Endothelial cell of umbilical vein (primary cell): Measurements from ENCODE around the gene LGR6. TPM values are rescaled to one million over a fixed set of nuclear protein-coding genes. Genes with fewer than 3 reads are reported as not detected.

ENCODE experiments used
- BruUV-seq: library from RNA; stranded (reverse); fragments of 400-500 nt; replicated peaks from 2 replicates; lab custom pipeline; 2021; lab: Mats Ljungman, UMichigan
- CTCF ChIA-PET: fragments of 300-600, 350-600 bp; sonication (Branson Sonifier 250); formaldehyde crosslinking; loops from one replicate; lab custom pipeline; 2021; ENCODE audit warnings: antibody characterized with exemption, inconsistent platforms; lab: Charles Lee
- POLR2A ChIA-PET: fragments of 300-600, 350-600 bp; sonication (Branson Sonifier 250); formaldehyde crosslinking; loops from one replicate; lab custom pipeline; 2021; ENCODE audit warnings: antibody characterized with exemption, inconsistent platforms; lab: Charles Lee
- DNase-seq: peaks from one replicate; pipeline ENCODE4 v3.0.0-alpha.2; 2011; ENCODE audit warnings: low read depth, low spot score
- FAIRE-seq: peaks from 2 replicates; lab custom pipeline; 2011; peaks lifted over from hg19 to GRCh38; lab: Jason Lieb, UNC
- H2AFZ ChIP-seq: 2 replicates; pipeline ENCODE4 v1.6.0; 2012; ENCODE audit warnings: low read depth, low read length, control low read depth, inconsistent platforms
- H3K27ac ChIP-seq: 2 replicates; pipeline ENCODE4 v1.5.1; 2011; ENCODE audit warnings: low read depth, mild to moderate bottlenecking, control low read depth, low read length, moderate library complexity; ENCODE audit not compliant: insufficient read depth
- H3K27me3 ChIP-seq, 2 experiments: 2 replicates each; pipeline versions ENCODE4 v1.6.0 to v1.6.1; 2011; ENCODE audit warnings: low read length in 2 of 2, mixed read lengths in 1 of 2; ENCODE audit not compliant: control insufficient read depth in 2 of 2, insufficient read depth in 2 of 2
- H3K36me3 ChIP-seq, 2 experiments: 2 replicates in 1 of 2; 3 replicates in 1 of 2; pipeline ENCODE4 v1.5.1; 2011; ENCODE audit warnings: low read length in 2 of 2, mild to moderate bottlenecking in 1 of 2, moderate library complexity in 1 of 2; ENCODE audit not compliant: control insufficient read depth in 2 of 2, insufficient read depth in 2 of 2; ENCODE audit errors: extremely low read depth in 1 of 2
- H3K4me1 ChIP-seq: 3 replicates; pipeline ENCODE4 v1.5.1; 2011; ENCODE audit warnings: mild to moderate bottlenecking, low read length; ENCODE audit not compliant: control insufficient read depth, insufficient read depth; ENCODE audit errors: extremely low read depth
- H3K4me2 ChIP-seq: 2 replicates; pipeline ENCODE4 v1.6.1; 2011; ENCODE audit warnings: low read length, control low read depth, mixed read lengths; ENCODE audit not compliant: insufficient read depth
- H3K4me3 ChIP-seq, 3 experiments: fragments of 200-600 bp in 1 of 3; sonication (generic), shearing (Covaris generic) in 1 of 3; replicated peaks in 1 of 3; 2 replicates each; pipeline ENCODE4 v1.5.1; 2011 to 2016; ENCODE audit warnings: control low read depth in 3 of 3, low read length in 3 of 3, mild to moderate bottlenecking in 2 of 3, inconsistent platforms in 1 of 3, low read depth in 1 of 3, moderate library complexity in 1 of 3; ENCODE audit not compliant: insufficient read depth in 1 of 3
- H3K79me2 ChIP-seq: 2 replicates; pipeline ENCODE4 v1.6.0; 2012; ENCODE audit warnings: low read length, inconsistent platforms; ENCODE audit not compliant: control insufficient read depth, insufficient read depth
- H3K9ac ChIP-seq: replicated peaks from 2 replicates; pipeline ENCODE3; 2011; ENCODE audit warnings: low read length, control low read depth; ENCODE audit not compliant: insufficient read depth; ENCODE audit errors: extremely low read depth
- H3K9me1 ChIP-seq: replicated peaks from 3 replicates; pipeline ENCODE4 v1.6.0; 2011; ENCODE audit warnings: mild to moderate bottlenecking, low read length; ENCODE audit not compliant: control insufficient read depth, insufficient read depth; ENCODE audit errors: extremely low read depth
- H3K9me3 ChIP-seq: replicated peaks from 2 replicates; pipeline ENCODE4 v1.5.1; 2012; ENCODE audit warnings: low read length, inconsistent platforms; ENCODE audit not compliant: control insufficient read depth, insufficient read depth
- H4K20me1 ChIP-seq: replicated peaks from 2 replicates; pipeline ENCODE3; 2011; ENCODE audit warnings: mild to moderate bottlenecking, low read length; ENCODE audit not compliant: control insufficient read depth, insufficient read depth; ENCODE audit errors: extremely low read depth
- CTCF ChIP-seq, 2 donors: IDR thresholded peaks; 1 replicate in 1 of 2; 2 replicates in 1 of 2; pipeline ENCODE4 v1.5.1; 2011; ENCODE audit warnings: low read length in 2 of 2, mild to moderate bottlenecking in 2 of 2, moderate library complexity in 2 of 2, control low read depth in 1 of 2, inconsistent platforms in 1 of 2, low read depth in 1 of 2; ENCODE audit not compliant: insufficient read depth in 1 of 2; ENCODE audit errors: extremely low read depth in 1 of 2
- EZH2 ChIP-seq: IDR thresholded peaks from 2 replicates; pipeline ENCODE4 v1.6.1; 2012; ENCODE audit warnings: borderline replicate concordance, low read depth, mild to moderate bottlenecking, moderate library complexity, low read length, inconsistent platforms; ENCODE audit not compliant: severe bottlenecking
- FOS ChIP-seq: IDR thresholded peaks from 2 replicates; pipeline ENCODE4 v1.6.1; 2011; ENCODE audit warnings: mild to moderate bottlenecking, low read length, moderate library complexity, borderline replicate concordance; ENCODE audit not compliant: insufficient read depth
- GATA2 ChIP-seq: IDR thresholded peaks from 2 replicates; pipeline ENCODE4 v1.7.0; 2011; ENCODE audit warnings: low read depth, mild to moderate bottlenecking, moderate library complexity, mixed read lengths, low read length; ENCODE audit not compliant: insufficient read length, insufficient read depth
- JUN ChIP-seq: IDR thresholded peaks from 2 replicates; pipeline ENCODE4 v1.6.1; 2011; ENCODE audit warnings: borderline replicate concordance, low read depth; ENCODE audit not compliant: insufficient read length, insufficient read depth
- MAX ChIP-seq: IDR thresholded peaks from 2 replicates; pipeline ENCODE4 v1.6.1; 2011; ENCODE audit not compliant: insufficient read depth, insufficient read length
- MYC ChIP-seq: IDR thresholded peaks from one replicate; pipeline ENCODE4 v1.6.1; 2011; ENCODE audit warnings: mild to moderate bottlenecking, low read depth, low read length
- POLR2A ChIP-seq: IDR thresholded peaks from 2 replicates; pipeline ENCODE4 v1.6.1; 2012; ENCODE audit warnings: low read depth, mild to moderate bottlenecking, control low read depth, low read length
- POLR2AphosphoS5 ChIP-seq: IDR thresholded peaks from 2 replicates; pipeline ENCODE4 v1.6.1; 2012; ENCODE audit warnings: low read depth, mild to moderate bottlenecking, control low read depth, low read length, moderate library complexity; ENCODE audit not compliant: insufficient read depth
- dilution Hi-C: fragments of 300-500 bp; cut with MboI; formaldehyde crosslinking; loops from one replicate; pipeline ENCODE4 v1.15.0; 2019; ENCODE audit warnings: low sequenced_read_pairs; ENCODE audit not compliant: extremely low pct_ligation_motif_present
- intact Hi-C: fragments of 100-400 bp; cut with micrococcal nuclease; formaldehyde crosslinking; loops from one replicate; pipeline ENCODE4 v1.10.0; 2022
- polyA plus RNA-seq, 4 experiments: library from polyadenylated mRNA; depleted of rRNA in 3 of 4; stranded (reverse) in 3 of 4; unstranded in 1 of 4; fragments of >200 nt; gene quantifications; 2 replicates each; pipeline versions ENCODE4 v1.2.1 to v1.2.3, GENCODE V29; 2011 to 2012; ENCODE audit warnings: missing spikeins in 1 of 4
- total RNA-seq: library from RNA; stranded (reverse); gene quantifications from 2 replicates; pipeline ENCODE4 v1.2.3, GENCODE V29; 2021

LGR6 gene
- total and polyA plus RNA-seq, 2 donors (not counting 3 experiments of a cell fraction or from before 2014, with no cell fraction given), result not detected

GRCh38 chr1:202220733-202221132 lies 27.1 kb downstream of the LGR6 start:
- no TSS peak for BruUV-seq
- H2AFZ ChIP-seq, result no peak overlapping the region
- H3K27ac ChIP-seq, result no peak overlapping the region
- TF ChIP-seq POLR2AphosphoS5 (no peak), MYC (no peak), EZH2 (no peak), GATA2 (no peak), FOS (no peak), MAX (no peak), JUN (no peak), POLR2A (no peak), CTCF (IDR thresholded peaks at IDR 0.05; ENCODE audit: extremely low read depth in 1 of 2, insufficient read depth in 1 of 2, low read depth in 1 of 2, low read length in 2 of 2) (no peak)
- no peak for DNase-seq
- H3K9me3 ChIP-seq, result no peaks in the 10 kb centered on the region
- H3K4me1 ChIP-seq, result no peaks in the 10 kb centered on the region
- H3K79me2 ChIP-seq, result no peaks in the 10 kb centered on the region
- FAIRE-seq, result no peak
- no peaks in the 10 kb centered on the region for H4K20me1 ChIP-seq
- H3K36me3 ChIP-seq, result no peaks in the 10 kb centered on the region
- no peak overlapping the region for H3K4me3 ChIP-seq
- intact Hi-C loops, result no loop called here
- POLR2A ChIA-PET, result no interaction called here
- CTCF ChIA-PET, result no interaction called here
- peaks cover 23% of the 10 kb centered on the region in 2 experiments for H3K27me3 ChIP-seq
- H3K9me1 ChIP-seq, result no peaks in the 10 kb centered on the region
- H3K4me2 ChIP-seq, result no peak overlapping the region
- dilution Hi-C loops, result loop anchor here (25.0 kb wide), 1 partner anchor 92 kb away; no protein-coding TSS in a partner anchor
- H3K9ac ChIP-seq, result no peak overlapping the region
